GM19324 (cell line): ENCODE measurements around the gene DTL.

Experiments used
- ATAC-seq: cut with Tn5 transposase; IDR thresholded peaks from one replicate; pipeline ENCODE4 v1.9.1; 2021; ENCODE audit warnings: mild to moderate bottlenecking, moderate library complexity; ENCODE audit not compliant: unreplicated experiment, low FRiP score

DTL gene

GRCh38 chr1:212089560-212090163 lies 54.1 kb downstream of the DTL start:
- no peak for ATAC-seq

- no peak for ATAC-seq
These were observed 56.0 kb downstream of the DTL start for GRCh38 chr1:212091438-212092121.

GRCh38 chr1:212097360-212097759 lies 61.8 kb downstream of the DTL start:
- ATAC-seq: no peak

GRCh38 chr1:212098310-212098709 lies 62.8 kb downstream of the DTL start:
- ATAC-seq: no peak

GRCh38 chr1:212098771-212099170 lies 63.2 kb downstream of the DTL start:
- ATAC-seq: no peak

- ATAC-seq: no peak
These were observed 65.7 kb downstream of the DTL start for GRCh38 chr1:212101251-212101650.

GRCh38 chr1:212101735-212102134 lies 66.2 kb downstream of the DTL start:
- no peak for ATAC-seq

- ATAC-seq: no peak
These were observed 69.2 kb downstream of the DTL start for GRCh38 chr1:212104586-212105325.

GRCh38 chr1:212106286-212106792 lies 70.8 kb downstream of the DTL start:
- ATAC-seq: no peak

- no peak for ATAC-seq
These were observed 71.9 kb downstream of the DTL start for GRCh38 chr1:212107481-212107880.

GRCh38 chr1:212108187-212108586 lies 72.6 kb downstream of the DTL start:
- ATAC-seq: no peak

GRCh38 chr1:212108981-212109380 lies 73.4 kb downstream of the DTL start:
- ATAC-seq: no peak

GRCh38 chr1:212109728-212110127 lies 74.2 kb downstream of the DTL start:
- ATAC-seq: no peak

- no peak for ATAC-seq
These were observed 75.1 kb downstream of the DTL start for GRCh38 chr1:212110617-212111016.

GRCh38 chr1:212111536-212111935 lies 76.0 kb downstream of the DTL start:
- no peak for ATAC-seq

- no peak for ATAC-seq
These were observed 78.2 kb downstream of the DTL start for GRCh38 chr1:212113706-212114105.

GRCh38 chr1:212118167-212118871 lies 82.8 kb downstream of the DTL start:
- no peak for ATAC-seq

GRCh38 chr1:212118872-212119260 lies 83.3 kb downstream of the DTL start:
- ATAC-seq: no peak

GRCh38 chr1:212119397-212119837 lies 83.9 kb downstream of the DTL start:
- no peak for ATAC-seq

GRCh38 chr1:212119863-212120262 lies 84.3 kb downstream of the DTL start:
- ATAC-seq: no peak

- ATAC-seq: no peak
These were observed 86.2 kb downstream of the DTL start for GRCh38 chr1:212121779-212122178.
